GM12878 (cell line): ENCODE measurements around the gene LEMD3. TPM values are rescaled to one million over a fixed set of nuclear protein-coding genes. Genes with fewer than 3 reads are reported as not detected.

Experiments used
- ATF7 ChIP-seq: fragments of 450-650 bp; IDR thresholded peaks from 2 replicates; pipeline ENCODE4 v1.6.1; 2016; ENCODE audit warnings: low read depth, mild to moderate bottlenecking
- BHLHE40 ChIP-seq, 2 experiments: fragments of 450-650 bp in 1 of 2; IDR thresholded peaks; 2 replicates each; pipeline ENCODE4 v1.6.1; 2011 to 2017; ENCODE audit warnings: low read depth in 2 of 2, borderline replicate concordance in 1 of 2, improper control_type of control experiment in 1 of 2, low read length in 1 of 2, mild to moderate bottlenecking in 1 of 2
- GATAD2B ChIP-seq: fragments of 450-650 bp; conservative IDR thresholded peaks from 2 replicates; pipeline ENCODE4 v1.6.1; 2017; ENCODE audit warnings: low read depth, mild to moderate bottlenecking, moderate library complexity
- HDAC2 ChIP-seq: fragments of 200-600 bp; sonication (generic); IDR thresholded peaks from 2 replicates; pipeline ENCODE4 v1.6.1; 2017
- HDGF ChIP-seq: fragments of 450-650 bp; IDR thresholded peaks from 2 replicates; pipeline ENCODE4 v1.6.1; 2016; ENCODE audit warnings: antibody characterized with exemption
- IRF4 ChIP-seq: IDR thresholded peaks from 2 replicates; pipeline ENCODE4 v1.6.1; 2011; ENCODE audit warnings: low read depth, low read length
- LARP7 ChIP-seq: fragments of 450-650 bp; IDR thresholded peaks from 2 replicates; pipeline ENCODE4 v1.6.1; 2017; ENCODE audit warnings: mild to moderate bottlenecking
- MYC ChIP-seq: IDR thresholded peaks from 2 replicates; pipeline ENCODE4 v1.6.1; 2011; ENCODE audit warnings: mild to moderate bottlenecking, low read length, moderate library complexity, inconsistent platforms; ENCODE audit not compliant: insufficient read depth, insufficient replicate concordance, insufficient read length, severe bottlenecking
- NBN ChIP-seq: fragments of 450-650 bp; IDR thresholded peaks from 2 replicates; pipeline ENCODE4 v1.6.1; 2016
- NFYA ChIP-seq: IDR thresholded peaks from 2 replicates; pipeline ENCODE4 v1.6.1; 2011; ENCODE audit warnings: low read depth, mild to moderate bottlenecking, low read length, improper control_type of control experiment, borderline replicate concordance
- POLR2AphosphoS5 ChIP-seq: IDR thresholded peaks from 2 replicates; pipeline ENCODE4 v1.6.1; 2011; ENCODE audit warnings: mild to moderate bottlenecking, low read length, inconsistent platforms
- RFX5 ChIP-seq: IDR thresholded peaks from 2 replicates; pipeline ENCODE4 v1.6.1; 2011; ENCODE audit warnings: low read depth, low read length, improper control_type of control experiment
- SMARCA5 ChIP-seq: fragments of 450-650 bp; IDR thresholded peaks from 2 replicates; pipeline ENCODE4 v1.6.1; 2017; ENCODE audit warnings: mild to moderate bottlenecking
- STAT1 ChIP-seq: fragments of 450-650 bp; conservative IDR thresholded peaks from 2 replicates; pipeline ENCODE4 v1.6.1; 2014; ENCODE audit warnings: antibody characterized with exemption, mild to moderate bottlenecking
- TAF1 ChIP-seq: IDR thresholded peaks from 2 replicates; pipeline ENCODE4 v1.6.1; 2011; ENCODE audit warnings: mild to moderate bottlenecking, low read depth, low read length, borderline replicate concordance
- WRNIP1 ChIP-seq: IDR thresholded peaks from 2 replicates; pipeline ENCODE4 v1.6.1; 2011; ENCODE audit warnings: low read depth, low read length, improper control_type of control experiment, borderline replicate concordance
- YY1 ChIP-seq: IDR thresholded peaks from 2 replicates; pipeline ENCODE4 v1.6.1; 2011; ENCODE audit warnings: low read depth, mild to moderate bottlenecking, low read length
- ZBED1 ChIP-seq: IDR thresholded peaks from 2 replicates; pipeline ENCODE4 v1.6.1; 2016; ENCODE audit warnings: borderline replicate concordance
- polyA plus RNA-seq, 11 experiments: library from polyadenylated mRNA; depleted of rRNA in 4 of 11; unstranded in 6 of 11; stranded (reverse) in 5 of 11; fragments of >200 nt; fragmentation: Nextera tagmentation in 4 of 11; fragmentation: Illumina TruSeq in 1 of 11; extraction: Ambion mirVana in 4 of 11; extraction: Trizol in 1 of 11; gene quantifications; 1 replicate in 1 of 11; 2 replicates in 10 of 11; pipeline versions ENCODE4 v1.2.1 to v1.2.3, GENCODE V29; 2011 to 2016; ENCODE audit warnings: inconsistent platforms in 2 of 11, missing spikeins in 2 of 11, low read depth in 1 of 11
- total RNA-seq, 4 experiments: library from RNA; depleted of rRNA in 3 of 4; stranded (reverse); fragments of >200 nt in 3 of 4; fragmentation: Illumina TruSeq in 1 of 4; extraction: Trizol in 1 of 4; gene quantifications; 2 replicates each; pipeline versions ENCODE4 v1.2.1 to v1.2.3, GENCODE V29; 2013 to 2021
- TF ChIP-seq, protein P1 (sequence below): IDR thresholded peaks from 2 replicates; pipeline ENCODE4 v1.6.1; 2011; ENCODE audit warnings: low read depth, mild to moderate bottlenecking, low read length, moderate library complexity, borderline replicate concordance; ENCODE audit errors: extremely low read depth
- TF ChIP-seq, protein P2 (sequence below): fragments of 450-650 bp; IDR thresholded peaks from 2 replicates; pipeline ENCODE4 v1.6.1; 2017; ENCODE audit warnings: mild to moderate bottlenecking, moderate library complexity
- TF ChIP-seq, protein P3 (sequence below): fragments of 450-650 bp; IDR thresholded peaks from 2 replicates; pipeline ENCODE4 v1.6.1; 2017; ENCODE audit warnings: mild to moderate bottlenecking, low read depth, inconsistent platforms; ENCODE audit not compliant: poor library complexity, severe bottlenecking
- TF ChIP-seq, protein P4 (sequence below): IDR thresholded peaks from 2 replicates; pipeline ENCODE4 v1.6.1; 2012; ENCODE audit warnings: mild to moderate bottlenecking, low read depth, low read length

The LEMD3 gene
- total and polyA plus RNA-seq, 10 of the 15 experiments (the other 5 are each of a cell fraction or from before 2014, with no cell fraction given) = 7.5 to 26.0 (median 16.5) TPM

DNA sequence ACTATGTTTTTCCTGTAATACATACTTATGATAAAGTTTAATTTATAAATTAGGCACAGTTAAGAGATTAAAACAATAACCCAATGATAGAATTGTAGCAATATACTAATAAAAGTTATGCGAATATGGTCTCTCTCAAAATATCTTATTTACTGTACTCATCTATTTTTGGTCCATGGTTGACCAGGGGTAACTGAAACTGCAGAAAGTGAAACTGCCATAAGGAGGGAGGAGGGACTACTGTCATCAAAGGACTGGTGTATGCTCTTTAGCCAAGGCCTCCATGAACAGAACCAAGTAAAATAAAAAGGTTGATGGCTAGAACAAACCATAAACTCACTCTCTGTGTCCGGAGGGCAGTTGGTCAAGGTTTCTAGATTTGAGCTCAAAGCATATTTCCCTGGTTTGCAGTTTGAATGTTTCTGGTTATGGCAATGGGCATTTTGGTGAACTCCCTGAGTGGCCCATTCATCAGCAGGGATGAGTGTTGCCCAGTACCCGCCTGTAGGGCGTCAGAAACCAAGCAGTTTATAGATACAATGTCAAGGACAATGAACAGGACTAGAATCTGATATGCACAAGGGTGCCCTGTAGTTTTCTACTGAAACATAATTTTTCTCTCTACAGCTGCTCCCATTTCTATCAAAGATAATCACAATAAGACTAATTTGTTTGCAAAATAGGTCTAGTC is 19.8 kb downstream of the LEMD3 start (continued):
- TF ChIP-seq, protein P1, sequence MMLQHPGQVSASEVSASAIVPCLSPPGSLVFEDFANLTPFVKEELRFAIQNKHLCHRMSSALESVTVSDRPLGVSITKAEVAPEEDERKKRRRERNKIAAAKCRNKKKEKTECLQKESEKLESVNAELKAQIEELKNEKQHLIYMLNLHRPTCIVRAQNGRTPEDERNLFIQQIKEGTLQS = no peak
- TF ChIP-seq NFYA (no peak), STAT1 (no peak), GATAD2B (no peak), TAF1 (no peak), IRF4 (0 out of 2 replicates have a peak, but pooled peaks have one; percentile 39), BHLHE40 (IDR thresholded peaks at IDR 0.05; ENCODE audit: borderline replicate concordance in 1 of 2, low read depth in 2 of 2, low read length in 1 of 2) (no peak; a peak in 1 of 4 replicates), HDAC2 (no peak), LARP7 (no peak), ATF7 (no peak), ZBED1 (peak; percentile 47; the same call in 1 of the 2 replicates), HDGF (no peak), NBN (no peak), SMARCA5 (no peak), MYC (no peak), YY1 (0 out of 2 replicates have a peak, but pooled peaks have one; percentile 10), WRNIP1 (no peak), POLR2AphosphoS5 (no peak), RFX5 (no peak)
- TF ChIP-seq, protein P2, sequence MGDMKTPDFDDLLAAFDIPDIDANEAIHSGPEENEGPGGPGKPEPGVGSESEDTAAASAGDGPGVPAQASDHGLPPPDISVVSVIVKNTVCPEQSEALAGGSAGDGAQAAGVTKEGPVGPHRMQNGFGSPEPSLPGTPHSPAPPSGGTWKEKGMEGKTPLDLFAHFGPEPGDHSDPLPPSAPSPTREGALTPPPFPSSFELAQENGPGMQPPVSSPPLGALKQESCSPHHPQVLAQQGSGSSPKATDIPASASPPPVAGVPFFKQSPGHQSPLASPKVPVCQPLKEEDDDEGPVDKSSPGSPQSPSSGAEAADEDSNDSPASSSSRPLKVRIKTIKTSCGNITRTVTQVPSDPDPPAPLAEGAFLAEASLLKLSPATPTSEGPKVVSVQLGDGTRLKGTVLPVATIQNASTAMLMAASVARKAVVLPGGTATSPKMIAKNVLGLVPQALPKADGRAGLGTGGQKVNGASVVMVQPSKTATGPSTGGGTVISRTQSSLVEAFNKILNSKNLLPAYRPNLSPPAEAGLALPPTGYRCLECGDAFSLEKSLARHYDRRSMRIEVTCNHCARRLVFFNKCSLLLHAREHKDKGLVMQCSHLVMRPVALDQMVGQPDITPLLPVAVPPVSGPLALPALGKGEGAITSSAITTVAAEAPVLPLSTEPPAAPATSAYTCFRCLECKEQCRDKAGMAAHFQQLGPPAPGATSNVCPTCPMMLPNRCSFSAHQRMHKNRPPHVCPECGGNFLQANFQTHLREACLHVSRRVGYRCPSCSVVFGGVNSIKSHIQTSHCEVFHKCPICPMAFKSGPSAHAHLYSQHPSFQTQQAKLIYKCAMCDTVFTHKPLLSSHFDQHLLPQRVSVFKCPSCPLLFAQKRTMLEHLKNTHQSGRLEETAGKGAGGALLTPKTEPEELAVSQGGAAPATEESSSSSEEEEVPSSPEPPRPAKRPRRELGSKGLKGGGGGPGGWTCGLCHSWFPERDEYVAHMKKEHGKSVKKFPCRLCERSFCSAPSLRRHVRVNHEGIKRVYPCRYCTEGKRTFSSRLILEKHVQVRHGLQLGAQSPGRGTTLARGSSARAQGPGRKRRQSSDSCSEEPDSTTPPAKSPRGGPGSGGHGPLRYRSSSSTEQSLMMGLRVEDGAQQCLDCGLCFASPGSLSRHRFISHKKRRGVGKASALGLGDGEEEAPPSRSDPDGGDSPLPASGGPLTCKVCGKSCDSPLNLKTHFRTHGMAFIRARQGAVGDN = 0 out of 2 replicates have a peak, but pooled peaks have one; percentile 23
- TF ChIP-seq, protein P3, sequence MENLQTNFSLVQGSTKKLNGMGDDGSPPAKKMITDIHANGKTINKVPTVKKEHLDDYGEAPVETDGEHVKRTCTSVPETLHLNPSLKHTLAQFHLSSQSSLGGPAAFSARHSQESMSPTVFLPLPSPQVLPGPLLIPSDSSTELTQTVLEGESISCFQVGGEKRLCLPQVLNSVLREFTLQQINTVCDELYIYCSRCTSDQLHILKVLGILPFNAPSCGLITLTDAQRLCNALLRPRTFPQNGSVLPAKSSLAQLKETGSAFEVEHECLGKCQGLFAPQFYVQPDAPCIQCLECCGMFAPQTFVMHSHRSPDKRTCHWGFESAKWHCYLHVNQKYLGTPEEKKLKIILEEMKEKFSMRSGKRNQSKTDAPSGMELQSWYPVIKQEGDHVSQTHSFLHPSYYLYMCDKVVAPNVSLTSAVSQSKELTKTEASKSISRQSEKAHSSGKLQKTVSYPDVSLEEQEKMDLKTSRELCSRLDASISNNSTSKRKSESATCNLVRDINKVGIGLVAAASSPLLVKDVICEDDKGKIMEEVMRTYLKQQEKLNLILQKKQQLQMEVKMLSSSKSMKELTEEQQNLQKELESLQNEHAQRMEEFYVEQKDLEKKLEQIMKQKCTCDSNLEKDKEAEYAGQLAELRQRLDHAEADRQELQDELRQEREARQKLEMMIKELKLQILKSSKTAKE = no peak
- TF ChIP-seq, protein P4, sequence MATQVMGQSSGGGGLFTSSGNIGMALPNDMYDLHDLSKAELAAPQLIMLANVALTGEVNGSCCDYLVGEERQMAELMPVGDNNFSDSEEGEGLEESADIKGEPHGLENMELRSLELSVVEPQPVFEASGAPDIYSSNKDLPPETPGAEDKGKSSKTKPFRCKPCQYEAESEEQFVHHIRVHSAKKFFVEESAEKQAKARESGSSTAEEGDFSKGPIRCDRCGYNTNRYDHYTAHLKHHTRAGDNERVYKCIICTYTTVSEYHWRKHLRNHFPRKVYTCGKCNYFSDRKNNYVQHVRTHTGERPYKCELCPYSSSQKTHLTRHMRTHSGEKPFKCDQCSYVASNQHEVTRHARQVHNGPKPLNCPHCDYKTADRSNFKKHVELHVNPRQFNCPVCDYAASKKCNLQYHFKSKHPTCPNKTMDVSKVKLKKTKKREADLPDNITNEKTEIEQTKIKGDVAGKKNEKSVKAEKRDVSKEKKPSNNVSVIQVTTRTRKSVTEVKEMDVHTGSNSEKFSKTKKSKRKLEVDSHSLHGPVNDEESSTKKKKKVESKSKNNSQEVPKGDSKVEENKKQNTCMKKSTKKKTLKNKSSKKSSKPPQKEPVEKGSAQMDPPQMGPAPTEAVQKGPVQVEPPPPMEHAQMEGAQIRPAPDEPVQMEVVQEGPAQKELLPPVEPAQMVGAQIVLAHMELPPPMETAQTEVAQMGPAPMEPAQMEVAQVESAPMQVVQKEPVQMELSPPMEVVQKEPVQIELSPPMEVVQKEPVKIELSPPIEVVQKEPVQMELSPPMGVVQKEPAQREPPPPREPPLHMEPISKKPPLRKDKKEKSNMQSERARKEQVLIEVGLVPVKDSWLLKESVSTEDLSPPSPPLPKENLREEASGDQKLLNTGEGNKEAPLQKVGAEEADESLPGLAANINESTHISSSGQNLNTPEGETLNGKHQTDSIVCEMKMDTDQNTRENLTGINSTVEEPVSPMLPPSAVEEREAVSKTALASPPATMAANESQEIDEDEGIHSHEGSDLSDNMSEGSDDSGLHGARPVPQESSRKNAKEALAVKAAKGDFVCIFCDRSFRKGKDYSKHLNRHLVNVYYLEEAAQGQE = no peak
